AG10803 (cell line): ENCODE results near the gene RABGAP1L.
"Not testable (repeated sequence)": the region's sequence is repeated elsewhere in the genome, so short reads cannot be mapped to it uniquely, and the experiment has no call there.

ENCODE experiments used
- DNase-seq: peaks from one replicate; pipeline ENCODE4 v3.0.0; 2010; ENCODE audit warnings: low read depth
- H3K4me3 ChIP-seq: 2 replicates; pipeline ENCODE4 v1.5.1; 2011; ENCODE audit warnings: mild to moderate bottlenecking, low read length, control low read depth
- TF ChIP-seq, protein P1 (sequence below): conservative IDR thresholded peaks from 2 replicates; pipeline ENCODE4 v1.5.1; 2011; ENCODE audit warnings: mild to moderate bottlenecking, low read length, control low read depth, inconsistent platforms

The RABGAP1L gene

GRCh38 chr1:174690266-174690665 is 530.9 kb downstream of the RABGAP1L start:
- TF ChIP-seq, protein P1, sequence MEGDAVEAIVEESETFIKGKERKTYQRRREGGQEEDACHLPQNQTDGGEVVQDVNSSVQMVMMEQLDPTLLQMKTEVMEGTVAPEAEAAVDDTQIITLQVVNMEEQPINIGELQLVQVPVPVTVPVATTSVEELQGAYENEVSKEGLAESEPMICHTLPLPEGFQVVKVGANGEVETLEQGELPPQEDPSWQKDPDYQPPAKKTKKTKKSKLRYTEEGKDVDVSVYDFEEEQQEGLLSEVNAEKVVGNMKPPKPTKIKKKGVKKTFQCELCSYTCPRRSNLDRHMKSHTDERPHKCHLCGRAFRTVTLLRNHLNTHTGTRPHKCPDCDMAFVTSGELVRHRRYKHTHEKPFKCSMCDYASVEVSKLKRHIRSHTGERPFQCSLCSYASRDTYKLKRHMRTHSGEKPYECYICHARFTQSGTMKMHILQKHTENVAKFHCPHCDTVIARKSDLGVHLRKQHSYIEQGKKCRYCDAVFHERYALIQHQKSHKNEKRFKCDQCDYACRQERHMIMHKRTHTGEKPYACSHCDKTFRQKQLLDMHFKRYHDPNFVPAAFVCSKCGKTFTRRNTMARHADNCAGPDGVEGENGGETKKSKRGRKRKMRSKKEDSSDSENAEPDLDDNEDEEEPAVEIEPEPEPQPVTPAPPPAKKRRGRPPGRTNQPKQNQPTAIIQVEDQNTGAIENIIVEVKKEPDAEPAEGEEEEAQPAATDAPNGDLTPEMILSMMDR = no peak
- H3K4me3 ChIP-seq = no peak overlapping the region
- DNase-seq = no peak

- H3K4me3 ChIP-seq = no peak overlapping the region
- DNase-seq = peak; percentile 34
- TF ChIP-seq, protein P1 = peak; percentile 28
Measured at GRCh38 chr1:174692313-174692712, 533.0 kb downstream of the RABGAP1L start.

DNA sequence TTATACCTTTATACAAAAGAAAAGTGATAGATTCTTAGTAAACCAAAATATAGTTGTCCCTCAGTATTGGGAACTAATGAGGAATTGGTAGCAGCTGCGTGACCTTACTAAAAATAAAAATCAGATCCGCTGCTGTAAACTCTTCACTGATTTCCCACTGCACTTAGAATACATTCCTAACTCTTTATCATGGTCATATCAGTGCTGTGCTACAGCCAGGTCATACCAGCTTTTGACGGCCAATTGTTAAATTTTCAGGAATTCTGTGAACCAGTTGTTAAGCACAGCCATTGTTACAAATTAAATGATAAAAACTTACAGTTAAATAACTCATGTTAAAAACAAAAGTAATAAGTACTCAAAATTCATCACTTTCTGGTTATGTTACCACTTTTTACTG is 533.8 kb downstream of the RABGAP1L start:
- no peak for DNase-seq
- no peak overlapping the region for H3K4me3 ChIP-seq
- TF ChIP-seq, protein P1 = no peak

DNA sequence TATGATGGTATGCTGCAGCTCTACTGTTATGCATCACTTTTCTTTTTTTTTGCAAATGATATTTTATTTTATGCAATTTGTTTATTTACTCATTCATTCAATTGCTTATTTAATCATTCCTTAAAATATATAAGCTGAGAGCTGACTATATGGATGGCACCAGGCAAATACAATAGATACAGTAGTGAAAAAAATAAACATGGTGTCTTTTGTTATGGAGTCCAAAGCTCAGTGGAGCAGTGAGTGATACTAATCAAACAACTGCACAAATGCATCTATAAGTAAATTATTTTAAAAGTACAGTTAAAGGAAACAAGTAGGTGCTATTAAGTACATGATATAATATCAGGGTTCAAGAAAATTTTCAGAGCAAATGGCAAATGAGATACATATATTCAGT is 534.2 kb downstream of the RABGAP1L start:
- H3K4me3 ChIP-seq, DNase-seq: not testable (repeated sequence)

DNA sequence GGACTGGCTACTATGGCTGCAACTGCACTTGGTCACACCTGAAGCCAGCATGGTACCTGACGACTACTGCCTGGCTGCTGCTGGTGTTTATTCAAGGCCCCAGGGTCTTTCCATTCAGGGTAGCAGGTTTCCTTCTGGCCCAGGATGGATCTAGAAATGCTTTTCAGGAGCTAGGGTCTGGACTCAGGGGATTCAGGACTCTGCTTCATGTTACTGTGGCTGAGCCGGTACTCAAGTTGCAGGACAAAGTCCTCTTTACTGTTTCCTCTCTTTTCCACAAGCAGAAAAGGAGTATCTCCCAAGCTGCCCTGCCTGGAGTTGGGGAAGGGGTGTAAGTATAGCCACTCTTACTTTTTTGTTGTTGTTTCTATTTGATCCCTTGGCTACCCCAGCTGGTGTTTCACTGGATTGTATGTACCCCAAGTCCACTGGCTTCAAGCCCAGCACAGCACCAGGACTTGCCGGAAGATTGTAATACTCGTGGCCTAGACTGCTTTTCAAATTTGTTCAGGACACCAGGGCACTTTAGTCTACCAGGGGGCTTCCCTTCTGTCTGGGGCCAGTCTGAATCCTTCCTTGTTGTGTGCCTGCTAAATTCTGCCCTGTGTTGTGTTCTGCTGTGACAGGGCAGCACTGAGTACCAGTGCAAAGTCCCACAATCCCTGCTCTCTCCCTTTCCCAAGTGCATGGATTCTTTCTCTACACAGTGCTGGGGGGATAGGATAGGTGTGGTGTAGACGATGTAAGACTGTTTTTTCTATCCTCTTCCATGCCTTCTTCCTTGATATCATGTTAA is 536.9 kb downstream of the RABGAP1L start:
- TF ChIP-seq, protein P1 = no peak
- no peak for DNase-seq
- no peak overlapping the region for H3K4me3 ChIP-seq

- DNase-seq = no peak
- H3K4me3 ChIP-seq = no peak overlapping the region
- TF ChIP-seq, protein P1 = no peak
Measured at GRCh38 chr1:174700314-174700713, 541.0 kb downstream of the RABGAP1L start.

- TF ChIP-seq, protein P1 = no peak
- H3K4me3 ChIP-seq = no peak overlapping the region
- DNase-seq = peak; percentile 84
Measured at GRCh38 chr1:174700775-174701174, 541.5 kb downstream of the RABGAP1L start.
